ENCODE data around the gene TSR3. TPM values are rescaled to one million over a fixed set of nuclear protein-coding genes. Genes with fewer than 3 reads are reported as not detected.

The TSR3 gene
- total RNA-seq, 1 experiment from 2014 or later = 58.8 TPM

- H3K14ac ChIP-seq (ENCODE audit: insufficient read depth, low read length) = no peak overlapping the region; the same call in 1 of the 2 replicates
- peaks cover 2% of the 10 kb centered on the region; the same call in 1 of the 2 replicates for H3K79me2 ChIP-seq (ENCODE audit: insufficient read depth, low read length)
- no peaks in the 10 kb centered on the region; a peak in 1 of 5 replicates for H3K9me3 Mint-ChIP-seq
- no peak overlapping the region for H2BK5ac ChIP-seq (ENCODE audit: insufficient read length, low read length)
- H3K27me3 Mint-ChIP-seq (ENCODE audit: low read depth) = no peaks in the 10 kb centered on the region
- H3K56ac ChIP-seq (ENCODE audit: insufficient read length, low read depth, low read length) = no peak overlapping the region
- no peaks in the 10 kb centered on the region for H3K9me3 ChIP-seq (ENCODE audit: control insufficient read depth, low read depth, low read length)
- no peak overlapping the region for H2AK5ac ChIP-seq (ENCODE audit: insufficient read length, low read length)
- no peak overlapping the region for H3K23ac ChIP-seq (ENCODE audit: insufficient read length, low read depth, low read length)
- no peak overlapping the region for H4K5ac ChIP-seq (ENCODE audit: insufficient read length, low read depth, low read length)
- no peak overlapping the region for H3K4ac ChIP-seq (ENCODE audit: low read depth, low read length)
- no peak overlapping the region; a peak in 1 of 7 replicates for H3K27ac Mint-ChIP-seq
- H2BK20ac ChIP-seq (ENCODE audit: low read depth, low read length, poor library complexity, severe bottlenecking) = no peak overlapping the region
- H3K36me3 Mint-ChIP-seq (ENCODE audit: insufficient read depth in 1 of 3, low read depth in 3 of 3) = peaks cover 2 to 10% (median 4%) of the 10 kb centered on the region in 3 experiments; a peak in 4 of 7 replicates
- DNase-seq = no peak
- H4K20me1 ChIP-seq (ENCODE audit: control insufficient read depth, insufficient read depth, insufficient read length) = no peaks in the 10 kb centered on the region
- no CpG with 5 or more reads among the region's 33 CpGs for WGBS (ENCODE audit: extremely low coverage, insufficient read length, low lambda C conversion rate)
- H3K23me2 ChIP-seq (ENCODE audit: insufficient read length, low read depth, low read length, poor library complexity, severe bottlenecking) = peaks cover 3% of the 10 kb centered on the region
- H2AFZ ChIP-seq (ENCODE audit: low read length) = no peak overlapping the region
- no peak overlapping the region for H2BK120ac ChIP-seq (ENCODE audit: low read depth, low read length, poor library complexity, severe bottlenecking)
- no peak overlapping the region for H3K4me3 Mint-ChIP-seq
- no peak overlapping the region for H2BK15ac ChIP-seq (ENCODE audit: low read depth, low read length)
- H3K4me2 ChIP-seq (ENCODE audit: insufficient read depth, insufficient read length, low read length) = no peak overlapping the region
- H3K27me3 ChIP-seq (ENCODE audit: insufficient read depth, low read length) = no peaks in the 10 kb centered on the region
- no peak for TF ChIP-seq CTCF (conservative IDR thresholded peaks at IDR 0.05)
- no peak overlapping the region for H2BK12ac ChIP-seq (ENCODE audit: insufficient read length, low read depth, low read length)
- H3K4me1 ChIP-seq (ENCODE audit: insufficient read depth, low read length) = no peaks in the 10 kb centered on the region
- no peak overlapping the region for H4K91ac ChIP-seq (ENCODE audit: insufficient read length, low read depth, low read length)
- H3K27ac ChIP-seq (ENCODE audit: insufficient read length, low read depth, low read length) = no peak overlapping the region
- no peak overlapping the region for H3K9ac ChIP-seq (ENCODE audit: extremely low read depth, insufficient read length, low read length)
- no peak overlapping the region for H3K18ac ChIP-seq (ENCODE audit: insufficient read length, low read depth, low read length)
- peaks cover 4 to 9% of the 10 kb centered on the region in 2 experiments for H3K4me1 Mint-ChIP-seq
- no peak overlapping the region for H3T11ph ChIP-seq (ENCODE audit: low read length)
- no peak overlapping the region for H4K8ac ChIP-seq (replicated peaks; ENCODE audit: insufficient read length, low read depth, low read length)
- H3K79me1 ChIP-seq (ENCODE audit: insufficient read depth, low read depth, low read length, poor library complexity, severe bottlenecking) = no peaks in the 10 kb centered on the region
Observed at GRCh38 chr16:1356061-1356900, 4.6 kb upstream of the TSR3 start.
